Osteocyte (in vitro differentiated cells): Measurements from ENCODE around the gene PARL. TPM values are rescaled to one million over a fixed set of nuclear protein-coding genes. Genes with fewer than 3 reads are reported as not detected.
"Not testable (repeated sequence)": the region's sequence is repeated elsewhere in the genome, so short reads cannot be mapped to it uniquely, and the experiment has no call there.

Source experiments
- DNase-seq: peaks from one replicate; pipeline ENCODE4 v3.0.0; 2021; ENCODE audit warnings: mixed read lengths; ENCODE audit not compliant: unreplicated experiment; ENCODE audit errors: extremely low spot score
- H3K27ac Mint-ChIP-seq: one replicate; pipeline ENCODE4 v1.8.0; 2021; ENCODE audit warnings: mild to moderate bottlenecking, mixed read lengths; ENCODE audit not compliant: unreplicated experiment
- H3K27me3 Mint-ChIP-seq: one replicate; pipeline ENCODE4 v1.8.0; 2021; ENCODE audit warnings: mixed read lengths; ENCODE audit not compliant: unreplicated experiment
- H3K36me3 Mint-ChIP-seq: one replicate; pipeline ENCODE4 v1.8.0; 2021; ENCODE audit warnings: mixed read lengths; ENCODE audit not compliant: unreplicated experiment
- H3K4me1 Mint-ChIP-seq: one replicate; pipeline ENCODE4 v1.8.0; 2021; ENCODE audit warnings: mixed read lengths; ENCODE audit not compliant: unreplicated experiment
- H3K4me3 Mint-ChIP-seq: one replicate; pipeline ENCODE4 v1.8.0; 2021; ENCODE audit warnings: mild to moderate bottlenecking, moderate library complexity, mixed read lengths; ENCODE audit not compliant: unreplicated experiment
- H3K9me3 Mint-ChIP-seq: one replicate; pipeline ENCODE4 v1.8.0; 2021; ENCODE audit warnings: mixed read lengths; ENCODE audit not compliant: unreplicated experiment
- total RNA-seq: library from RNA; stranded (reverse); gene quantifications from 2 replicates; pipeline ENCODE4 v1.2.1, GENCODE V29; 2021
- TF ChIP-seq, protein P1 (sequence below): fragments of 200-600 bp; sonication (generic); IDR thresholded peaks from 2 replicates; pipeline ENCODE4 v1.5.0; 2021; ENCODE audit warnings: antibody characterized with exemption, mild to moderate bottlenecking, moderate library complexity

PARL gene
- total RNA-seq, 1 donor from 2014 or later, result 45.5 TPM

DNA sequence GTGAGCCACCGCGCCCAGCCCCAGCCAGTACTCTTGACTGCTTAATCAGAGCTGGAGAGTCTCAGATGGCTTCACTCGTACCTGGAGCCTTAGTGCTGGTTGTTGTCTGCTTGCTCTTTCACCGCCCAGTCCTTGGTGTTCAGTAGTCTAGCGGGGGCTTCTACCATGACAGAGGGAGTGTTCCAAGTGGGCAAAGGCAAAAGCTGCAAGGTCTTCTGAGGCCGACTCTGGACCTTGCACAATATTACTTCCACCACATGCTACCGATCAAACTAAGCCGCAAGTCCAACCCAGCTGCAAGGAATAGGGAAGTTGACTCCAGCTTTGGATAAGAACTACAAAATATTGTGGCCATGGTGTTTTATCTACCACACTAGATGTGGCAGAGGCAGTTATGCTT lies 6.6 kb downstream of the PARL start:
- peaks cover 4% of the 10 kb centered on the region for H3K36me3 Mint-ChIP-seq
- no peak overlapping the region for H3K4me3 Mint-ChIP-seq
- DNase-seq, result peak; percentile 46
- no peaks in the 10 kb centered on the region for H3K27me3 Mint-ChIP-seq
- TF ChIP-seq, protein P1, sequence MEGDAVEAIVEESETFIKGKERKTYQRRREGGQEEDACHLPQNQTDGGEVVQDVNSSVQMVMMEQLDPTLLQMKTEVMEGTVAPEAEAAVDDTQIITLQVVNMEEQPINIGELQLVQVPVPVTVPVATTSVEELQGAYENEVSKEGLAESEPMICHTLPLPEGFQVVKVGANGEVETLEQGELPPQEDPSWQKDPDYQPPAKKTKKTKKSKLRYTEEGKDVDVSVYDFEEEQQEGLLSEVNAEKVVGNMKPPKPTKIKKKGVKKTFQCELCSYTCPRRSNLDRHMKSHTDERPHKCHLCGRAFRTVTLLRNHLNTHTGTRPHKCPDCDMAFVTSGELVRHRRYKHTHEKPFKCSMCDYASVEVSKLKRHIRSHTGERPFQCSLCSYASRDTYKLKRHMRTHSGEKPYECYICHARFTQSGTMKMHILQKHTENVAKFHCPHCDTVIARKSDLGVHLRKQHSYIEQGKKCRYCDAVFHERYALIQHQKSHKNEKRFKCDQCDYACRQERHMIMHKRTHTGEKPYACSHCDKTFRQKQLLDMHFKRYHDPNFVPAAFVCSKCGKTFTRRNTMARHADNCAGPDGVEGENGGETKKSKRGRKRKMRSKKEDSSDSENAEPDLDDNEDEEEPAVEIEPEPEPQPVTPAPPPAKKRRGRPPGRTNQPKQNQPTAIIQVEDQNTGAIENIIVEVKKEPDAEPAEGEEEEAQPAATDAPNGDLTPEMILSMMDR, result no peak
- peaks cover 9% of the 10 kb centered on the region for H3K4me1 Mint-ChIP-seq
- no peaks in the 10 kb centered on the region for H3K9me3 Mint-ChIP-seq
- H3K27ac Mint-ChIP-seq, result no peak overlapping the region

DNA sequence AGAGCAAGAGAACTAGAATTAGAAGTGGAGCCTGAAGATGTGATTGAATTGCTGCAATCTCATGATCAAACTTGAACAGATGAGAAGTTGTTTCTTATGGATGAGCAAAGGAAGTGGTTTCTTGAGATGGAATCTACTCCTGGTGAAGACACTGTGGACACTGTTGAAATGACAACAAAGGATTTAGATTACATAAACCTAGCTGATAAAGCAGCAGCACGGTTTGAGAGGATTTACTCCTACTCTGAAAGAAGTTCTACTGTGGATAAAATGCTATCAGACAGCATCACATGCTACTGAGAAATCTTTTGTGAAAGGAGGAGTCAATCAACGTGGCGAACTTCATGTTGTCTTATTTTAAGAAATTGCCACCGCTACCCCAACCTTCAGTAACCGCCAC lies 7.5 kb downstream of the PARL start:
- H3K27me3 Mint-ChIP-seq, H3K4me3 Mint-ChIP-seq, H3K9me3 Mint-ChIP-seq, DNase-seq, H3K36me3 Mint-ChIP-seq, H3K27ac Mint-ChIP-seq, H3K4me1 Mint-ChIP-seq: not testable (repeated sequence)

DNA sequence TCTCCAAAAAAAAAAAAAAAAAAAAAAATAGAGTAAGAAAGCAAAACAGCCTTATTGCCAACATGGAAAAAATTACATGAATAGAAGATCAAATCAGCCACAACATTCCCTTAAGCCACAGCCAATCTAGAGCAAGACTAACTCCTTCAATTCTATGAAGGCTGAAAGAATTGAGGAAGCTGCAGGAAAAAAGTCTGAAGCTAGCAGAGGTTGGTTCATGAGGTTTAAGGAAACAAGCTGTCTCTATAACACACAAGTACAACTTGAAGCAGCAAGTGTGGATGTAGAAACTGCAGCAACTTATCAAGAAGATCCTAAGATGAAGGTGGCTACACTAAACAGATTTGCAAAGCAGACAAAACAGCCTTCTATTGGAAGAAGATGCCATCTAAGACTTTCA lies 9.3 kb downstream of the PARL start:
- Mint-ChIP-seq H3K27ac (no peak overlapping the region), H3K27me3 (no peaks in the 10 kb centered on the region), H3K4me3 (no peak overlapping the region), H3K36me3 (peaks cover 4% of the 10 kb centered on the region), H3K9me3 (no peaks in the 10 kb centered on the region), H3K4me1 (peaks cover 3% of the 10 kb centered on the region)
- TF ChIP-seq, protein P1, result no peak
- no peak for DNase-seq

DNA sequence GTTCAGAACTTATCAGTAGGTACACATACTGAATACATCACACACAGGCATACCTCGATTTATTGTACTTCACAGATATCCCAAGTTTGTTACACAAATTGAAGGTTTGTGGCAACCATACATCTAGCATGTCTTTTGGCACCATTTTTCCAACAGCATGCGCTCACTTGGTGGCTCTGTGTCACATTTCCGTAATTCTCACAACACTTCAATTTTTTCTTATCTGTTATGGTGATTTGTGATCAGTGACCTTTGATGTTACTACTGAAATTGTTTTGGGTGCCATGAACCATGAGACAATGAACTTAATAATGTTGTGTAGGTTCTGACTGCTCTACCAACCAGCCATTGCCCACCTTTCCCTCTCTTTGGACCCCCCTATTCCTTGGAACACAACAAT lies 10.8 kb downstream of the PARL start:
- Mint-ChIP-seq H3K27me3 (no peaks in the 10 kb centered on the region), H3K9me3 (no peaks in the 10 kb centered on the region), H3K27ac (no peak overlapping the region), H3K4me1 (peaks cover 3% of the 10 kb centered on the region), H3K36me3 (peaks cover 5% of the 10 kb centered on the region), H3K4me3 (no peak overlapping the region)
- no peak for DNase-seq
- TF ChIP-seq, protein P1, result no peak

DNA sequence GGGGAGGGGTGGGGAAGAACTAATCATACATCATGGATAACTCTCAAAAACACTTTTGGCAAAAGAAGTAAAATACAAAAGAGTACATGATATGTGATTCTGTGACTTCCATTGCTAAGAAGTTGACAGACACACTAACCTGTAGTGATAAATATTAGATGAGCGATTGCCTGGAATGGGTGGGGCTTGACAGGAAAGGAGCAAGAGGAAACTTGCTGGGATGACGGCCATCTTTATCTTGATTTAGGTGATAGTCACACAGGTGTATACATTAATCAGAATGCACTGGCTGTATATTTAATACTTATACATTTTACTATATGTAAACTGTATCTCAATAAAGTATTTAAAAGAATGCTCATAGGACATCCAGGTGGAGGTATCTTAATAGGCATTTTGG lies 13.1 kb downstream of the PARL start:
- Mint-ChIP-seq H3K9me3 (no peaks in the 10 kb centered on the region), H3K4me1 (peaks cover 3% of the 10 kb centered on the region), H3K4me3 (no peak overlapping the region), H3K36me3 (peaks cover 4% of the 10 kb centered on the region), H3K27me3 (no peaks in the 10 kb centered on the region), H3K27ac (no peak overlapping the region)
- TF ChIP-seq, protein P1, result no peak
- DNase-seq, result no peak

DNA sequence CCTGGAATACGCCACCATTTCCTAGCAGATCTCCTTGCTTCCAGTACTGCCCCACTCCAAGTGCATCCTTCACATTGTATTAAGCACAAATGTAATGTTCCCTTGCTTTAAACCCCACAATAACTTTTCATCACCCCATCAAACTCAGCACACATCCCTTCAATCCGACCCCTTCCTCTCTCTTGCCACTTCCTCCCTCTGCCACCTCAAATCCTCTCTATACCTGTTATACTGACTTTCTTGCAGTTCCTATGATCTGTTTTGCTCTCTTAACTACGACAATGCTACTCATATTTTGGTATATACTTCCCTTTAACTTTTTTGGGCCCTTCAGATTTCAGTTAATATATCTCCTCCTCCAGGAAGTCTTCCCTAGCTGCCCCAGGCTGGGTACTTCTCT lies 14.1 kb downstream of the PARL start:
- Mint-ChIP-seq H3K27ac (no peak overlapping the region), H3K27me3 (no peaks in the 10 kb centered on the region), H3K9me3 (no peaks in the 10 kb centered on the region), H3K4me1 (peaks cover 3% of the 10 kb centered on the region), H3K36me3 (peaks cover 5% of the 10 kb centered on the region), H3K4me3 (no peak overlapping the region)
- TF ChIP-seq, protein P1, result no peak
- DNase-seq, result no peak
